NCI-H128 (cell line): Measurements from ENCODE around the gene MSLN.
"Not testable (repeated sequence)": the region's sequence is repeated elsewhere in the genome, so short reads cannot be mapped to it uniquely, and the experiment has no call there.

Experiments used
- DNase-seq: peaks from one replicate; lab custom pipeline; 2025; ENCODE audit not compliant: unreplicated experiment; lab: John Stamatoyannopoulos, UW

The MSLN gene

DNA sequence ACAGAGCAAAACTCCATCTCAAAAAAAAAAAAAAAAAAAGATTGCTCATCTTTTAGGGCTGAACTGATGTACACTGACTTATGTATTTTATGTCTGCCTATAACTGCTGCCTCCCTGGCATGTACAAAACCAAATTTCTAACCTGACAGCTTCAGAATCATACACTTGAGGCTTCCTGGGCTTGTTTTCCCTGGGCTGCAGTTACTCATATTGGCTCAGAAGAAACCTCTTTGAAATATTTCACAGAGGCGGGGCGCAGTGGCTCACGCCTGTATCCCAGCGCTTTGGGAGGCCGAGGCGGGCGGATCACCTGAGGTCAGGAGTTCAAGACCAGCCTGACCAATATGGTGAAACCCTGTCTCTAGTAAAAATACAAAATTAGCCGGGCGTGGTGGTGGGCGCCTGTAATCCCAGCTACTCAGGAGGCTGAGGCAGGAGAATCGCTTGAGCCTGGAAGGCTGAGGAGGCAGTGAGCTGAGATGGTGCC, 6.4 kb upstream of the MSLN start:
- DNase-seq: not testable (repeated sequence)

DNA sequence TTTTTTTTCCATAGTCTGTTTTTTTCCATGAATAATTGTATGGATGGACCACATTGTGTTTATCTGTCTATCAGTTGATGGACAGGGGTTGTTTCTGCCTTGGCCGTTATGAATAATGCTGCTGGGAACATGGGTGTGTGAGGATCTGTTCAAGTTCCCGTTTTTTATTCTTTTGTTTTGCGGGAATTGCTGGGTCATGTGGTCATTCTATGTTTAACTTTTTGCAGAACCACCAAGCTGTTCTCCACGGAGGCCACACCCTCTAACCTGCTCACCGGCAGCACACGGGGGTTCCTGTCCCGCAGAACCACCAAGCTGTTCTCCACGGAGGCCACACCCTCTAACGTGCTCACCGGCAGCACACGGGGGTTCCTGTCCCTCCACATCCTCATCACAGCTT, 5.9 kb upstream of the MSLN start:
- DNase-seq: no peak

GRCh38 chr16:756428-756827, 4.1 kb upstream of the MSLN start:
- DNase-seq: no peak

- no peak for DNase-seq
Observed at GRCh38 chr16:759110-759910, 1.2 kb upstream of the MSLN start.

GRCh38 chr16:760065-760464, 469 bp upstream of the MSLN start:
- DNase-seq: no peak

DNA sequence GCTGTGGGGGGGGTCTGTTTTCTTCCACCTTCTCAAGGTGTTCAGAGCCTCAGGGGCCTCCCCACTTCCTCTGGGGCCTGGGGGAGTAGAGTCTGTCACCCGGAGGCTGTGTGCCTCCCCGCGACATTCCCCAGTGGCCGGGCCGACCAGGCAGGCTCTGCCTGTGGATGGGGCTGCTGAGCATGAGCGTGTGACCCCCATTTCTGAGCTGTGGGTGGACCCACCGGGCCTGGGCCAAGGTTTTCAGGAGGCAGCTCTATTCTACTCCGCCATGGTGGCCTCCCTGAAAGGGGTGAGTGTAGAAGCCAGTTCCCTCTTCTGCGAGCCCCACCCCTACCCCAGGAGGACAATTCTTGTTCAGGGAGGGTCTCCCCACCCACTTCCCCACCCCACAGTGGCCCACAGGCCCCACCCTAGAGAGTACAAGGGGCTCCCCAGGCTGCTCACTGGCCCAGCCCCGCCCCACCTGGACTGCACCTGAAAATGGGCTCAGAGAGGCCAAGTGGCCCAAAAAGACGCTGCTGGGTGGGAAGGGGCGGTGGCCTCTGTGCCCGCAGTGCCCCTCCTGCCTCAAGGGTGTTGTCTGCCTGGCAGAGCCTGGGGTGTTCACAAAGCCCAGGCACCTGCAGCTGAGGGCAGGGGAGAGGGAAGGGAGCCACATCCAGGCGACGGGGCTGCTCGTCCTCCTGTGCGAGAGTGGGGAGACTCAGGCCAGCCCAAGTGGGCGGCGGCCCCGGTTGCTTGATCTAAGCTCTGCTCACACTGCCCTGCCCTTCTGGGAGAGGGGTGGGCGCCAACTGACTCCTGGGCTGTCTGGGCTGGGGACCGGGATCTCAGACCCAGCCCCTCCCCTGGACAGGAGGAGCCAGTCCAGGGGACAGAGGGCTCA, 1.3 kb downstream of the MSLN start:
- no peak for DNase-seq

DNA sequence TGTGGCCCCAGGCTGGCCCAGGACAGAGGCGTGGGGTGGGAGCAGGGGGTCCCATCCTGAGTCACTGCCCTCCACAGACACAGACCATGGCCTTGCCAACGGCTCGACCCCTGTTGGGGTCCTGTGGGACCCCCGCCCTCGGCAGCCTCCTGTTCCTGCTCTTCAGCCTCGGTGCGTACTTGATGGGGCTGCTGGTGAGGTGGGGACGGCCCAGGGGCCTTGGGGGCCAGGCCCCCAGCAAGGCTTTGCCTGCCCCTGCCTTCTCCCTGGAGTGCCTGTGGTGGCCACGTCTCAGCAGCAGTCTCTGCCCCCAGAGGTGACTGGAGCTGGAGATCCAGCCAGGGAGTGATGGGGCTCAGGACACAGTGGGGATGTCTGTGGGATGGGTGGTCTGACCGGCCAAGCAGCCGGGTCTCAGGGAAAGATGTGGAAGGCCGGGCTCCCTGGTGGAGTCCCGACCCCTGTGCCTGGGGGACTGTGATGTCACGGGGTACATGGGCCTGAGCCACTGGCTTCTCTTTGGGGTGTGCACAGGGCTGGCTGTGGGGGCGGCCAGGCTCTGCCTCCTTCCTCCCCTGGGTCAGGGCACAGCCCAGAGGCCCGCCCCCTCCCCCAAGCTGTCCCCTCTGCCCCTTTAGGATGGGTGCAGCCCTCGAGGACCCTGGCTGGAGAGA, 2.2 kb downstream of the MSLN start:
- DNase-seq: no peak

DNA sequence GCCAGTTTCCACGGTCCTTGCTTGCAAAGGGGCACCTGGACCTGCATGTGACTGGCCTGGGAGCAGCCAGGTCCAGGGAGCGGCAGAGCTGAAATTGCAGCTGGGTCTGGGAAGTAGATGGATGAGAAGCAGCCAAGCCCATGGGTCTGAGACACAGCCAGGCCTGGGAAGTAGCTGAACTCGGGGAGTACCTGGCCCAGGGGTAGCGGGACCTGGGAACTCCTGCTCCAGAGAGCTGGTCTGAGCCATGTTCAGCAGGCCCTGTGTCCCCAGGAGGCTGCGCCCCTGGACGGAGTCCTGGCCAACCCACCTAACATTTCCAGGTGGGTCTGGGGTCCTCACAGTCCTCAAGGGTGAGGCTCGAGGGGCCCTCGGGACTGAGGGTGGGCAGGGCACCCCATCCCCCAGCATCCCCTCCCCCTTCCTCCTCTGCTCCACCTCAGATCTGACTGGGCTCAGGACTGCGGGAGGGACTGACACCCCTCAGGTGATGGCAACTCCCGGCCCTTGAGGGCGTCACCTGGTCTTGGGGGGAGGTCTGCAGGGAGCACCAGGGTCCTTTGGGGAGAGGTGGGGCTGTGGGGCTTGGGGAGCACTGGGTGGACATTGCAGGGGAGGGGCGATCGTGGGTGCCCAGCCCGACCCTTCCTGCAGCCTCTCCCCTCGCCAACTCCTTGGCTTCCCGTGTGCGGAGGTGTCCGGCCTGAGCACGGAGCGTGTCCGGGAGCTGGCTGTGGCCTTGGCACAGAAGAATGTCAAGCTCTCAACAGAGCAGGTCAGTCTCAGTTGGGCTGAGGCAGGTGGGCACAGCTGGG, 3.0 kb downstream of the MSLN start:
- DNase-seq: no peak

- DNase-seq: no peak
Observed at GRCh38 chr16:764184-764750, 3.7 kb downstream of the MSLN start.

DNA sequence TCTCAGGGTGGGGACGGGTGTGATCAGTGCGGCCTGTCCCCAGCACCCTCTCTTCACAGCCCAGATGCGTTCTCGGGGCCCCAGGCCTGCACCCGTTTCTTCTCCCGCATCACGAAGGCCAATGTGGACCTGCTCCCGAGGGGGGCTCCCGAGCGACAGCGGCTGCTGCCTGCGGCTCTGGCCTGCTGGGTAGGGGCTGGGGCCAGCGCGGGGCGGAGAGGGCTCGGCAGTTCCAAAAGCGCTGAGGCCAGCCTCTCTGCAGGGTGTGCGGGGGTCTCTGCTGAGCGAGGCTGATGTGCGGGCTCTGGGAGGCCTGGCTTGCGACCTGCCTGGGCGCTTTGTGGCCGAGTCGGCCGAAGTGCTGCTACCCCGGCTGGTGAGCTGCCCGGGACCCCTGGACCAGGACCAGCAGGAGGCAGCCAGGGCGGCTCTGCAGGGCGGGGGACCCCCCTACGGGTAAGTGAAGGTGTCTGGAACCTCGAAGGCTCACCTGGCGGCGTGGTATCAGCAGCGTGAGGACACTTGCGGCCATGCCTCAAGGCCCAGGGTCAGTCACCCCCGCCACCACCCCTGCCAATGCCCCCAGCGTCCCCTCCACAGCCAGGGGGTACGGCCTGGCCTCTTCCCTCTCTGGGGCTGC, 4.4 kb downstream of the MSLN start:
- DNase-seq: no peak

DNA sequence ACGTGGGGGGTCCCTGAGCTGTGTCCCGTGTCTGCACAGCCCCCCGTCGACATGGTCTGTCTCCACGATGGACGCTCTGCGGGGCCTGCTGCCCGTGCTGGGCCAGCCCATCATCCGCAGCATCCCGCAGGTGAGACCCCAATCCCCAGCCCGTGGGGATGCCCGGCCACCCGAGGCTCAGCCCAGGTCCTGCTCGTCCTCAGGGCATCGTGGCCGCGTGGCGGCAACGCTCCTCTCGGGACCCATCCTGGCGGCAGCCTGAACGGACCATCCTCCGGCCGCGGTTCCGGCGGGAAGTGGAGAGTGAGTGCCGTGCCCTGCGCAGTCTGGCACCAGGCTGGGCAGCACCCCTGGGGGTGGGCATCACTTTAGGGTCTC, 4.9 kb downstream of the MSLN start:
- no peak for DNase-seq

GRCh38 chr16:766008-766819, 5.7 kb downstream of the MSLN start:
- DNase-seq: no peak

- no peak for DNase-seq
Observed at GRCh38 chr16:766820-767640, 6.5 kb downstream of the MSLN start.

- no peak for DNase-seq
Observed at GRCh38 chr16:767743-768235, 7.3 kb downstream of the MSLN start.

DNA sequence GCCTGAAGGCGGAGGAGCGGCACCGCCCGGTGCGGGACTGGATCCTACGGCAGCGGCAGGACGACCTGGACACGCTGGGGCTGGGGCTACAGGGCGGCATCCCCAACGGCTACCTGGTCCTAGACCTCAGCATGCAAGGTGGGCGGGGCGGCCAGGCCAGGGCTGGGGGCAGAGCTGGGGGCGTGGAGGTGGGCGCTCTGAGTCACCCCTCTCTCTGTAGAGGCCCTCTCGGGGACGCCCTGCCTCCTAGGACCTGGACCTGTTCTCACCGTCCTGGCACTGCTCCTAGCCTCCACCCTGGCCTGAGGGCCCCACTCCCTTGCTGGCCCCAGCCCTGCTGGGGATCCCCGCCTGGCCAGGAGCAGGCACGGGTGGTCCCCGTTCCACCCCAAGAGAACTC, 7.9 kb downstream of the MSLN start:
- DNase-seq: no peak

DNA sequence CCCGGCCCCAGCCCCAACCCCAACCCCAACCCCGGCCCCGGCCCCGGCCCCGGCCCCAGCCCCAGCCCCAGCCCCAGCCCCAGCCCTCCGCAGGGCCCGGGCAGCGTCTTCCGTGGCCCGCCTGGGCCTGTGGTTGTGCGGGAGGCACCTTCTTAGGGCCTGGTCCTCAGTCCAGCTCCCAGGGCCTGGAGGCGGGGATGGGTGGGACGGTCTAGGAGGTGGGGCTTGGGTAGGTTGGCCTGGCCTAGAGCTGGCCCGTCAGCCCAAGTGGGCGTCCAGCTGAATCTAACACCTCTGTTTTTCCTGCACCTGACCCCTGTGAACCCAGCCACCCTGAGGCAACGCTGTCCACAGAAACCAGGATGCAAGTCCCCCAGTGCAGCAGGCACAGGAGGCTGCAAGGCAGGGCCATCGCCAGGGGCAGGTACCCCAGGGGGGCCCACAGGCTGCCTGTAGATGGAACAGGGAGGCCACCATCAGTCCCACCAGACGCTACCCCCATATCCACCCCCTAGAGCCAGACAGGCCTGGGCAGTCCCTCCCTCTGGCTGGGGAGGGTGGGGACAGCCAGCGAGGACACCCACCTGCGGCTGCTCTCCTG, 8.8 kb downstream of the MSLN start:
- no peak for DNase-seq

- no peak for DNase-seq
Observed at GRCh38 chr16:769934-770333, 9.4 kb downstream of the MSLN start.

DNA sequence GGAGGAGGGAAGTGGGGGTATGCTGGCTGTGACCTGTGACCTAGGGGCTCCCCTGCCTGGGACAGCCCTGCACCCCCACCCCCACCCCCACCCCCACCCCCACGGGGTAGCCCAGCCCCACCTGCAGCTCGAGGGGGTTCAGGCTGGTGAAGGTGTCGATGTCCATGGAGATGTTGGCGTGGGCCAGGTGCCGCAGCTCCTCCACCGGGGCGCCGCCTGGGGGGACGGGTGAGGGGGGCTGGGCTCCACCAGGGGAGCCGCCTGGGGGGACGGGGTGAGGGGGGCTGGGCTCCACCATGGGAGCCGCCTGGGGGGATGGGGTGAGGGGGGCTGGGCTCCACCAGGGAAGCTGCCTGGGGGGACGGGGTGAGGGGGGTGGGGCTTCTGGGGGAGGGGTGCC, 9.9 kb downstream of the MSLN start:
- DNase-seq: no peak
